Measurements from ENCODE around the gene RSRC1.

DNA sequence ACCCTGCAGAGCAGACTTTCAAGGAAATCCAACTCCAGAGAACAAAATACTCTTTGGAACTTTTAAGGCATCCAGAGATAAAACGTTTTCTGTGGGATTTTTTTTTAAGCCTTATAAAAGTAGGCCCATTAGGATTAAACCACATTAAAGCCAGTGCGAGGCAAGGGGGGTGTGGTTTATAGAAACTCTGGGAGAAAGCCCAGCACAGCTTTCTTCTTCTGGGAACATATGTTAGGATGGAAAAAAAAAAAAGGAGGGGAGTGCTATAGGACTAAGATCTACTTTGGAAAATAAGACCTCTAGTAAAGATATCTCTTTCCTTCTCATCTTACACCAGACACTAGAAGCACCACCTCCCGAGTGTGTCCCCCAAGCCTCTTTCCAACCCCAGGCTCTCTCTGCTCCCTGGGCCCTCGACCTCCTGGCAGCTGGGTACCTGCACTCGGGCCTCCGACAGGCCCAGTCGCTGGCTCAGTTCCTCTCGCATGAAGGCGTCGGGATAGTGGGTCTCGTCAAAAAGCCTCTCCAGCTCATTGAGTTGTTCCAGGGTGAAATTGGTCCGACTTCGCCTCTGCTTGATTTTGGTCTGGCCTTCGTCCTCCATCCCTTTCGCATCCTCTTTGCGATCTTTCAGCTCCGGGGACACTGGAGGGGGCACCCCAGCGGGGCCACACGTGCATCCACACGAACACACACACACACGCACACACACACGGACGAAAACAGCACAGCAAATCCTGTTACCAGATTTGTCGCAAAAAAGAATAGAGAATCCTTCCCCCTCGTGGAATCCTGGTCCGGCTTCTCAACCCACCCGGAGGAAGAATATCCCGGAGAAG, 7.4 kb upstream of the RSRC1 start:
- TF ChIP-seq, protein P1, sequence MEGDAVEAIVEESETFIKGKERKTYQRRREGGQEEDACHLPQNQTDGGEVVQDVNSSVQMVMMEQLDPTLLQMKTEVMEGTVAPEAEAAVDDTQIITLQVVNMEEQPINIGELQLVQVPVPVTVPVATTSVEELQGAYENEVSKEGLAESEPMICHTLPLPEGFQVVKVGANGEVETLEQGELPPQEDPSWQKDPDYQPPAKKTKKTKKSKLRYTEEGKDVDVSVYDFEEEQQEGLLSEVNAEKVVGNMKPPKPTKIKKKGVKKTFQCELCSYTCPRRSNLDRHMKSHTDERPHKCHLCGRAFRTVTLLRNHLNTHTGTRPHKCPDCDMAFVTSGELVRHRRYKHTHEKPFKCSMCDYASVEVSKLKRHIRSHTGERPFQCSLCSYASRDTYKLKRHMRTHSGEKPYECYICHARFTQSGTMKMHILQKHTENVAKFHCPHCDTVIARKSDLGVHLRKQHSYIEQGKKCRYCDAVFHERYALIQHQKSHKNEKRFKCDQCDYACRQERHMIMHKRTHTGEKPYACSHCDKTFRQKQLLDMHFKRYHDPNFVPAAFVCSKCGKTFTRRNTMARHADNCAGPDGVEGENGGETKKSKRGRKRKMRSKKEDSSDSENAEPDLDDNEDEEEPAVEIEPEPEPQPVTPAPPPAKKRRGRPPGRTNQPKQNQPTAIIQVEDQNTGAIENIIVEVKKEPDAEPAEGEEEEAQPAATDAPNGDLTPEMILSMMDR (IDR thresholded peaks at IDR 0.05 in 4 of 5, conservative IDR thresholded peaks at IDR 0.05 in 1 of 5): no peak
- no peak for TF ChIP-seq POLR2A (IDR thresholded peaks at IDR 0.05)

Data from gastrocnemius medialis (tissue), 4 donors.